T1000 (cell line): ENCODE results near the gene ZNF615.
"Not testable (repeated sequence)": the region's sequence is repeated elsewhere in the genome, so short reads cannot be mapped to it uniquely, and the experiment has no call there.

ENCODE experiments used
- DNase-seq: peaks from one replicate; lab custom pipeline; 2025; ENCODE audit warnings: mixed read lengths; lab: John Stamatoyannopoulos, UW

ZNF615 gene

DNA sequence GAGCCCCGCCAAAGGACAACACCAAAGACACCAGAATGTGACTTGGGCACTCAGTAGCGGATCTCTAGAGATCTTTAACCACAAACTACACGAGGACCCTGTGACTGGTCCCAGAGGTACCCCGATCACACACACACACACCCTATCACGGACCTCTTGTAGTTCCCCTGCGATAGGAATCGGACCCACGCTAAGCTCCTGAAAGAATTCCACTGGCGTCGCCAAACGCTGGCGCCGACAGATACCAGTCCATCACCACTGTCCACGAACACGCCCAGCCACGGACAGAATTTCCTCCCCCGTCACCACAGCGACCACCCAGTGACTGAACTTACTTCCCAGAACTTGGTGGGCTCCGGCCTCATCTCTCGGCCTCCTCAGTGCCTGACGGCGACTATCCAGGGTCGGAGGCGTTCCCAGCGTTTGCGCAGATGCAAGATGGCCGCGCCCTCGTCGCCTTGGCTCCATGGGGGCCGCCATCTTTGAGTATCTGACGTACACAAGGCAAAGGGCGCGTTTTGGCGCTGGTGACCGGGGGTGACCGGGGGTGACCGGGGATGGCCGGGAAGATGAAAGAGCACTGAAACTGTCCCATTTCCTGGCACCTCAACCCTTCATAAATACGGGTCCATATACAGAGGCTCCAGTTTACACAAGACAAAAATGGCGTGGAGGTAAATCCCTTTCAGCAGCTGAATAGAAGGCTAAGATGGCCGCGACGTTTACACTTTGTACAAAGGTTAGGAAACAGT lies at the start of gene ZNF615:
Gene ZNF615, minus strand, starts transcription at position 406 of the 752 bp plus-strand sequence. CDS start 4,500 bp downstream, outside the sequence.
- DNase-seq = peak; percentile 76

DNA sequence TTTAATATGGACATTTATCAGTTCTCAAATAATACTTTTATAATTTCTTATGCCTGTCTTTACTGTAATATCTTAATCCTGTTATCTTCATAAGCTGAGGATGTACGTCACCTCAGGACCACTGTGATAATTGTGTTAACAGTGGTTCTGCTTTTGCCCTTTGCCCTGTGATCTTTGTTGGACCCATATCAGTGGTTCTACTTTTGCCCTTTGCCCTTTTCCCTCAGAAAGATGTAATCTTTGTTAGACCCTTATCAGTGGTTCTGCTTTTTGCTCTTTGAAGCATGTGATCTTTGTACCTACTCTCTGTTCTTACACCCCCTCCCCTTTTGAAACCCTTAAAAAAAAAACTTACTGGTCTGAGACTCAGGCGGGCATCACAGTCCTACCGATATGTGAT lies 48.5 kb upstream of the ZNF615 start:
- DNase-seq = not testable (repeated sequence)

DNA sequence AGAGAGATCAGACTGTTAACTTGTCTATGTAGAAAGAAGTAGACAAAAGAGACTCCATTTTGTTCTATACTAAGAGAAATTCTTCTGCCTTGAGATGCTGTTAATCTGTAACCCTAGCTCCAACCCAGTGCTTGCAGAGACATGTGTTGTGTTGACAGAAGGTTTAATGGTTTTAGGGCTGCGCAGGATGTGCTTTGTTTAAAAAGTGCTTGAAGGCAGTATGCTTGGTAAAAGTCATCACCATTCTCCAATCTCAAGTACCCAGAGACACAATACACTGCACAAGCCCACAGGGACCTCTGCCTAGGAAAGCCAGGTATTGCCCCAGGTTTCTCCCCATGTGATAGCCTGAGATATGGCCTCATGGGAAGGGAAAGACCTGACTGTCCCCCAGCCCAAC lies 43.7 kb upstream of the ZNF615 start:
- not testable (repeated sequence) for DNase-seq

DNA sequence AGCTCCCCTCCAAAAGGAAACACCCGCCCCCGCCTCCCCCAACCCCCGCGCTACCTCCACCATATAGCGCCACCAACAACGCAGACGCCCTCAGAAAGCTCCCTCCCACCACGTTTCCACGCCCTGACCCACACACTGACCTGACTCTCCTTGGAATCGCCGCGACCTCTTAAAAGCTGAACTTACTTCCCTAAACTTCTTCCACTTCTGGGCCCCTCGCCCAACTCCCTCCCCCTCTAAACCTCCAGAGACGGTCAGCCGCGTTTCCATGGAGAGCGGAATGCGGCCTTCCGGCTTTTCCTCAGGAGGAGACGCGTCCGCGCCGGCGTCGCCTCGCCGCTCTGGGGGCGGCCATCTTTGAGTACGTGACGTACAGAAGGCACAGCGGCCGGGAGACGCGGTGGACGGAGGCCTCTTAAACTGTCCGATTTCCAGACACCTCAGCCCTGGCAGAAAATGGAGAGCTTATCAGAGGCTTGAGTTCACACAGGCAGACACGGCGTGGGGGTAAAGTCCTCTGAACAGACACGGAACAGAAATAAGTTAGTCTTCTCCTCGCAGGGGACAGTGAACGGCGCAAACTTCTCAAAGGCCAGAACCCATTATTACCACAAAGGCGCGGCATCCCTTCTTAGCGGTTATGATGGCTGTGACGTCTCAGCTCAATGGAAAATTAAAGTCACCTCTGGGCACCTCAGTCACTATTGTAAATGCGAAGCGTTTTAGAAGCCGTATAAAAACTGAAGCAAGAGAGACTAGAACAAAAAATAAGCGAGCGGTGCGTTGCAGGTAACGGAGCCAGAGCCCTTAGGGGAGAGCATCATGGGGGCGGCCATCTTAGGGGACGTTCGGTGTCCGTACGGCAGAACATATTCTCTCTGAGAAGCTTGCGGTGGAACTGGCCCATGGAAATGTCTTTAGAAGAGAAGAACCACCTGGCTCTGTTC lies 40.8 kb upstream of the ZNF615 start, which contains the start of gene ZNF432:
Gene ZNF432, minus strand, starts transcription at position 284 of the 947 bp plus-strand sequence. CDS start 1,970 bp downstream, outside the sequence.
- DNase-seq = peak; percentile 84

DNA sequence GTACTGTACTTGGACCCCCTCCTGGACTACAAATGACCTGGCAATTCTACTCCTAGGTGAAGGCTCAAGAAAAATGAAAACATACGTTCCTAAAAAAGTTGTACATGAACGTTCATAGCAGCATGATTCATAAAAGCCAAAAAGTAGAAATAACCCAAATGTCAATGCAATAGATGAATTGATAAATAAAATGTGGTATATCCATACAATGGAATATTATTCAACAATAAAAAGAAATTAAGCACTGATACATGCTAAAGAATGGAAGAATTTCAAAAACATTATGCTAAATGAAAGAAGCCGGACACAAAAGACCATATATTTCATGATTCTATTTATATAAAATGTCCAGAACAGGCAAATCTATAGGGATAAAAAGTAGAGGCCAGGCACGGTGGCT lies 31.2 kb upstream of the ZNF615 start:
- DNase-seq = no peak

DNA sequence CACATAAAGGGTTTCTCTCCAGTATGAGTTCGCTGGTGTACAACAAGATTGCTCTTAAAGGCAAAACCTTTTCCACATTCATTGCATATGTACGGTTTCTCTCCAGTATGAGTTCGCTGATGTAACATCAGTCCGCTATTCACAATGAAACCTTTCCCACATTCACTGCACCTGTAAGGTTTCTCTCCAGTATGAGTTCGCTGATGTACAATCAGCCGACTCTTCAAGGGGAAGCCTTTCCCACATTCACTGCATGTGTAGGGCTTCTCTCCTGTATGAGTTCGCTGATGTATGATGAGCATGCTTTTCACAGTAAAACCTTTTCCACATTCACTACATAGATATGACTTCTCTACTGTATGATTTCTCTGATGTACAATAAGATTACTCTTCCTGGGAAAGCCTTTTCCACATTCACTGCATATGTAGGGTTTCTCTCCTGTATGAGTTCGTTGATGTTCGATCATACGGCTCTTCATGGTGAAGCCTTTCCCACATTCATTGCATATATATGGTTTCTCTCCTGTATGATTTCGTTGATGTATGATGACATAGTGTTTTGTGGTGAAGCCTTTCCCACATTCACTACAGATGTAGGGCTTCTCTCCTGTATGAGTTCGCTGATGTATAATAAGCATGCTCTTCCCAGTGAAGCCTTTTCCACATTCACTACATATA lies 26.2 kb upstream of the ZNF615 start:
- DNase-seq = no peak

DNA sequence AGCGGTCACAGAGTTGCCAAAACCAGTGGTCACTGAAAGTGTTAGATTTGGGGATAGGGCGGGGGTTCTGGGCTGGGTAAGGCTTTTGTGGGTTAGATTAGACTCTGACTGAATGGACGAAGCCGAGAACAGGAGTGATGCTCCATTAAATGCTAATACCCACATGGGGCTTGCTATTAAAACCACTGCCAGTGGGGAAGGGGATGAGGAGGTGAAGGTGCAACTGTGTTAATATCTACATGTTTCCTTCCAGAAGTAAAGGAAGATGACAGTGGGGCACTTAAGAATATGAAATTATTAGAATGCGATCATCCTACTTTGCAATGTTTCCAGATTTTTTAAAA lies 20.7 kb upstream of the ZNF615 start:
- no peak for DNase-seq

DNA sequence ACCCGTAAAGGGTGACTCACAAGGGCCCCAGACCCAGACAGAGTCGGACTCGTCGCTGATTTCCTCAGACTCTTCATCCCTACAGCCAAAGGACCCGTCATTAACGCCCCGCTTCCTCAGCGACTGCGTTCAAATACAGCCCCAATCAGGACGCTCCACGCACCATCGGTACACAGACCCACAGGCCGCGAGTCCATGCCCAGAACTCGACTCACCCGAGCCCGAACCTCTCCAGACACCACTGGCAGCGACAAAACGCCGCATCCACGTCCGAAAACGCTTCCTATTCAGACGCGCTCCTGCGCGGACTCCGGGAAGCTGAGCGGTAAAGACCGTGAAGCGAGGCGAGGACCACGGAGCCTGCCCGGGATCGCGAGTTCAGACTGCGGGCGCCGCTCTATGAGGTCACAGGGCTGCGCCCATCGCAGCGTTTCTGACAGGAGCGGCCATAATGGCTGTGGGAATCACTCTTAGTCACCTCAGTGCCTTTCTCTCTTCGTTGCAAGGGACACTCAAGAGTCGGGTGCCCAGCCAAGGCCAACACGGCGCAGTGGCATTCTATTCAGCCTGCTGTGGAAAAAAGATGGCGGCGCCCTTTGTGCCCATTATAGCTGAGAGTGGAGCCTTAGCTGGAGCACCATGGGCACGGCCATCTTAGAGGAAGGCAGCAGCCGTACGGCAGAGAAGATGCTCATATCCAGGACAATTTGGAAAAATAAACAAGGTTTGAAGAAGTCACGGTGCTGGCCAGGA lies 20.2 kb upstream of the ZNF615 start, which contains the start of gene ZNF614:
Gene ZNF614, minus strand, starts transcription at position 353 of the 753 bp plus-strand sequence. CDS start 2,634 bp downstream, outside the sequence.
- peak; percentile 78 for DNase-seq

DNA sequence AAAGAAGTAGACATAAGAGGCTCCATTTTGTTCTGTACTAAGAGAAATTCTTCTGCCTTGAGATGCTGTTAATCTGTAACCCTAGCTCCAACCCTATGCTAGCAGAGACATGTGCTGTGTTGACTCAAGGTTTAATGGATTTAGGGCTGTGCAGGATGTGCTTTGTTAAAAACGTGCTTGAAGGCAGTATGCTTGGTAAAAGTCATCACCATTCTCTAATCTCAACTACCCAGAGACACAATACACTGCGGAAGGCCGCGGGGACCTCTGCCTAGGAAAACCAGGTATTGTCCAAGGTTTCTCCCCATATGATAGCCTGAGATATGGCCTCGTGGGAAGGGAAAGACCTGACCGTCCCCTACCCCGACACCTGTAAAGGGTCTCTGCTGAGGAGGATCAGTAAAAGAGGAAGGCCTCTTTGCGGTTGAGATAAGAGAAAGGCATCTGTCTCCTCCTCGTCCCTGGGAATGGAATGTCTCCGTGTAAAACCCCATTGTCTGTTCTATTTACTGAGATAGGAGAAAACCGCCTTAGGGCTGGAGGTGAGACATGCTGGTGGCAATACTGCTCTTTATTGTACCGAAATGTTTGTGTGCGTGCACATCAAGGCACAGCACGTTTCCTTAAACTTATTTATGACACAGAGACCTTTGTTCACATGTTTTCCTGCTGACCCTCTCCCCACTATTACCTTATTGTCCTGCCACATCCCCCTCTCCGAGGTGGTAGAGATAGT lies 18.4 kb upstream of the ZNF615 start:
- DNase-seq = not testable (repeated sequence)

DNA sequence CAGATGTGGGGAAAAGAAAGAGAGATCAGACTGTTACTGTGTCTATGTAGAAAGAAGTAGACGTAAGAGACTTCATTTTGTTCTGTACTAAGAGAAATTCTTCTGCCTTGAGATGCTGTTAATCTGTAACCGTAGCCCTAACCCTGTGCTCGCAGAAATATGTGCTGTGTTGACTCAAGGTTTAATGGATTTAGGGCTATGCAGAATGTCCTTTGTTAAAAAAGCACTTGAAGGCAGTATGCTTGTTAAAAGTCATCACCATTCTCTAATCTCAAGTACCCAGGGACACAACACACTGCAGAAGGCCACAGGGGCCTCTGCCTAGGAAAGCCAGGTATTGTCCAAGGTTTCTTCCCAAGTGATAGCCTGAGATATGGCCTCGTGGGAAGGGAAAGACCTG lies 16.5 kb upstream of the ZNF615 start:
- DNase-seq = not testable (repeated sequence)

DNA sequence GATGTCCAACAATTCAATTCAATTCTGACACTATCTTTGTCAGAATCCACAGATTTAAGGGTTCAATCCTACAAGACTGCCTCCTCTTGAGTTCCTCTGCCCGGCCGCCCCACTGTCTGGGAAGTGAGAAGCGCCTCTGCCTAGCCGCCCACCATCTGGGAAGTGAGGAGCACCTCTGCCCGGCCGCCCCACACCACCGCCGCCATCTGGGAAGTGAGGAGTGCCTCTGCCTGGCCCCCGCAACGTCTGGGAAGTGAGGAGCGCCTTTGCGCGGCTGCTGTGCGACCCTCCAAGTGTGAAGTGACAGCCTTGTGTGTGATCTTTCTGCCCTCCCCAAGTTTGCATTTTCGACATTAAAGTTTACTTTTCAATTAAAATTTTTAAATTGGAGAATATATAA lies 14.2 kb upstream of the ZNF615 start:
- DNase-seq = no peak

DNA sequence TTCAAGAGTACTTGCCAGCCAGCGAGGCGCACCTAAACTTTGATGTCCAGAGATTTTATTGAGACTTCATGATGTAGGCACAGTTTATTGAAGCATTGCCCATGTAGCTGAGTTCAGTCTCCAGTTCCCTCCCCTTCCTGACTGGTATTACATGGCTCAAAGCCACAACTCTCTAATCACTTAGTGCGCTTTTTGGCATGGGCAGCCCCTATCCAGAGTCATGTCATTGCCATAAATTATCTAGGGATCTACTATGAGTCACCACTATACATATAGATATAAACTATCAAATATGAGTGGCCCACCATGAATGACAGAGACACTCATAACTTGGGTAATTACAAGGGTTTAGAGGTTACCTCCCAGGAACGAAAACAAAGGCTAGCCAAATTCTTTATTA lies 12.5 kb upstream of the ZNF615 start:
- no peak for DNase-seq

DNA sequence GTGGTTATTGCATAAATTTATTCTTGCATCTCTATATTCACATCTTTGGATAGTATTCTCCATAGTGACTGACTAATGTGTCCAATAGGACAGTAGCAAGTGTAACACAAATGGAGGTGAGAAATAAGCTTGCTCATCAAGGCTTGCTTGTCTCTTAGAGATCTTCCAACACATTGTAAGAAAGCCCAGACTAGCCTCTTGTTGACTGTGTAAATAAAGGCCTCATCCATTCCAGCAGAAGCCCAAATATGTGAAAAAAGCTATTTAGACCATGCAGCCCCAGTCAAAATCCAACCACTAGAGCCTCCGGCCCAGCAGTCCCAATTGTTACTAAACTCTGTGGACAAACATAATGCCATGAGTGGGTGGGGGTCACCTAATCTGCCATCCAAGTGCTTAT lies 2.7 kb upstream of the ZNF615 start:
- no peak for DNase-seq

DNA sequence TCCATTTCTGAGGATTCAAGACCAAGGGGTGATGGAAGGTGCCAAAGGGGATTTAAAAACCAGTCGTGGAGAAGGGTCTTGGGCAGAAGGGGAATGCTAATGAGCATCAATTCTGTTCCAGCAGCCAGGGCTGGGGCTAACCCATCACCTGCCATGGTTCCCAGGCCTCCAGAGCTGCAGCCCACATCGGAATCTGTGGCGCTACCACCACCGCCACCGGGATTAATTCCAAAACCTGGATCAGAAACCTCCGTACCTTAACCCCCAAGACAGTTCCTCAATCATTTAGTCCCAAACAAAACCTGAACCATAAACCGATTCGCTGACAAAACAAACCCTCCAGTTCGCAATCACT lies 583 bp downstream of the ZNF615 start:
- DNase-seq = no peak

DNA sequence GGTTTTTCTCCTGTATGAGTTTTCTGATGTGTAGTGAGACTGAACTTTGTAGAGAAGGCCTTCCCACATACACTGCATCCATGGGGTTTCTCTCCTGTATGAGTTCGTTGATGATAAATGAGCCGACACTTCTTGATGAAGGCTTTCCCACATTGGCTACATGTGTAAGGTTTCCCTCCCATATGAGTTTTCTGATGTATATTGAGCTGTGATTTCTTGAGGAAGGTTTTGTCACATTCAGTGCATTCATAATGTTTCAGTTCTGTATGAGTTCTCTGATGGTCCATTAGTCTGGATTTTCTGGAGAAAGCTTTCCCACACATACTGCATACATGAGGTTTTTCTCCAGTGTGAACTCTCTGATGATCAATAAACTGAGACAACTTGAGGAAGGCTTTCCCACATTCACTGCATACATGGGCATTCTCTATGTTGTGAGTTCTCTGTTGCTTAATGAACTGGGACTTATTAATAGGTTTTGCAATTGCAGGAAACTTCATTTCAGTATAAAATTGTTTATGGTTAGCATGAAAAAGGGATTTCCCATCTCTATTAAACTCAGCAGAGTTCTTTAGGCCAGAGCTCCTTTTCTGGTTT lies 13.9 kb downstream of the ZNF615 start:
- DNase-seq = no peak

DNA sequence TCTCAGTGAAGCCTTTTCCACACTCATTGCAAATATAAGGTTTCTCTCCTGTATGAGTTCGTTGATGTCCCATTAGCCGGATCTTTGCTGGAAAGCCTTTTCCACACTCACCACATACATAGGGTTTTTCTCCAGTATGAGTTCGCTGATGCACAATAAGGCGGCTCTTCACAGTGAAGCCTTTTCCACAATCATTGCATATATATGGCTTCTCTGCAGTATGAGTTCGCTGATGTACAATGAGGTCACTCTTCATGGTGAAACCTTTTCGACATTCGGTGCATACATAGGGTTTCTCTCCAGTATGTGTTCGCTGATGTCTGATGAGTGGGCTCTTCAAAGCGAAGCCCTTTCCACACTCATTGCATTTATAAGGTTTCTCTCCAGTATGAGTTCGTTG lies 14.6 kb downstream of the ZNF615 start:
- DNase-seq = no peak

DNA sequence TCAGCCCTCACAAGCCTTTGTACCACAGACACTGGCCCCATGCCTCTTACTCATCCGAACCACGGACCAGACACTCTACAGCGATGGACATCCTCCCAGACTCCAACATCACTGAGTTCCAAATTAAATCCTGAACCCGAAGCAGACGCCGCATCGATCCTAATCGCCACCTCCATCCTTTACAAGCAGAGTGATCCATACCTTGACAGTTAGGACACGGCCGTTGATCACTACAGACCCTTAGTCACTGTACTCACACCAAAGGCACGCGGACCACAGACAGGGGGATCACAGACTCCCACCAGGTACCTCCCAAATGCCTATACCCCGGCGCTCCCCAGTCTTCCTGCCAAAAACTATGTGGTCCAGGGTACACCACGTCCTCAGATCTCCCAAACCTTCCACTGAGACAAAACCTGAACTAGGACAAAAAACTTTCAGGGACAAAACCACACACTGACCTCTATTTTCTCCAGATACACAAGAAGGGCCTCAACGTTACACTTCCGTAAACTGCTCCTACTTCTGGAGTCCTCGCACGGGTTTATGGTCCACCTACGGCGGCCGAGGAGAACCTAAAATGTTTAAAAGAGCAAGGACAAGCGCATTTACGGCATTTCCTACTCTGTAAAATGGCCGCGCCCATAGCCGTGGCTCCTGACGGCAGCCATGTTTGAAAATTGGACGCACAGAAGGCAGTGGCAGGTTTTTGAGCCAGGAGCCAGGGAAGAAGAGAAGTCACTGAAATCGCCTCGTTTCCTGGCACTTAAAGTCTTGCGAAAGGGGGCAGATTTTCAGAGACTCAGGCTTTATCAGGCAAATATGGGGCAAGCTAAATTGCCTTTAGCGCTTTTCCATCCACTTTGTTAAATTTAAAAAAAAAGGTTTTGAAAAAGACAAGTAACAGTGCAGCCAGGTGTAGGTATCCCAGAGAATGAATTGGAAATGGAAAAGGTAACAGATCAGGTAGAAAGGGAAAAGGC lies 21.4 kb downstream of the ZNF615 start, which contains the start of gene ZNF350:
Gene ZNF350, minus strand, starts transcription at position 532 of the 983 bp plus-strand sequence. CDS start 12,480 bp downstream, outside the sequence.
- peak; percentile 73 for DNase-seq

DNA sequence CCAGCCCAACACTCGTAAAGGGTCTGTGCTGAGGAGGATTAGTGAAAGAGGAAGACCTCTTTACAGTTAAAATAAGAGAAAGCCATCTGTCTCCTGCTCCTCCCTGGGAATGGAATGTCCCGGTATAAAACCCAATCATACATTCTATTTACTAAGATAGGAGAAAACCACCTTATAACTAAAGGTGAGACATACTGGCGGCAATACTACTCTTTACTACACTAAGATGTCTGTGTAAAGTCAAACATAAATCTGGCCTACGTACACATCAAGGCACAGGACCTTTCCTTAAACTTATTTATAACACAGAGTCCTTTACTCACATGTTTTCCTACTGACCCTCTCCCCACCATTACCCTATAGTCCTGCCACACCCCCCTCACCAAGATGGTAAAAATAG lies 24.6 kb downstream of the ZNF615 start:
- DNase-seq = no peak

DNA sequence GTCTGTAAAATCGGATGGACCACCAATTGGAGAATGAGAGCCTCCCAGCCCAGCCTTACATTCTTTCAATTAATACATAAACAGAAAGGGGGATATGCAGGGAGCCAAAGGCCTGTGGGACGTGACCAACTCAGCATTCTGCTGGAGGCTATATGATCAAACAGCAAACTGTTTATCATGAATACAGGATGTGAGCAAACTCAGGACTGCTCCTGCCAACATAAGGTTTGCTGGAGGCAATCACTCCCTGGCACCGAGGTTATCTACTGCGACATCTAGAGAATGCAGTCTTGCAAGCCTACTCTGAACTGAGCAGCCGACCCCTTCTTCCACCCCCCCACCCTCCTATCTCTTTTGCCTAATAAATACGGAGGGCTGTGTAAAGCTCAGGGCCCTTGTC lies 27.1 kb downstream of the ZNF615 start:
- DNase-seq = peak; percentile 54
